ENCODE results near the gene METTL25.
"Not testable (repeated sequence)": the region's sequence is repeated elsewhere in the genome, so short reads cannot be mapped to it uniquely, and the experiment has no call there.

The METTL25 gene

GRCh38 chr12:82329508-82329907 is 28.8 kb upstream of the METTL25 start:
- DNase-seq (ENCODE audit: low spot score), result no peak
- TF ChIP-seq, protein P1, sequence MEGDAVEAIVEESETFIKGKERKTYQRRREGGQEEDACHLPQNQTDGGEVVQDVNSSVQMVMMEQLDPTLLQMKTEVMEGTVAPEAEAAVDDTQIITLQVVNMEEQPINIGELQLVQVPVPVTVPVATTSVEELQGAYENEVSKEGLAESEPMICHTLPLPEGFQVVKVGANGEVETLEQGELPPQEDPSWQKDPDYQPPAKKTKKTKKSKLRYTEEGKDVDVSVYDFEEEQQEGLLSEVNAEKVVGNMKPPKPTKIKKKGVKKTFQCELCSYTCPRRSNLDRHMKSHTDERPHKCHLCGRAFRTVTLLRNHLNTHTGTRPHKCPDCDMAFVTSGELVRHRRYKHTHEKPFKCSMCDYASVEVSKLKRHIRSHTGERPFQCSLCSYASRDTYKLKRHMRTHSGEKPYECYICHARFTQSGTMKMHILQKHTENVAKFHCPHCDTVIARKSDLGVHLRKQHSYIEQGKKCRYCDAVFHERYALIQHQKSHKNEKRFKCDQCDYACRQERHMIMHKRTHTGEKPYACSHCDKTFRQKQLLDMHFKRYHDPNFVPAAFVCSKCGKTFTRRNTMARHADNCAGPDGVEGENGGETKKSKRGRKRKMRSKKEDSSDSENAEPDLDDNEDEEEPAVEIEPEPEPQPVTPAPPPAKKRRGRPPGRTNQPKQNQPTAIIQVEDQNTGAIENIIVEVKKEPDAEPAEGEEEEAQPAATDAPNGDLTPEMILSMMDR (IDR thresholded peaks at IDR 0.05; ENCODE audit: extremely low read depth, insufficient read depth, missing control alignments), result no peak
- in situ Hi-C loops (cut with MboI; ENCODE audit: low pct_unique_long_range_greater_than_20kb, low sequenced_read_pairs, unreplicated experiment), result loop anchor here (25.0 kb wide), 1 partner anchor 692 kb away; no protein-coding TSS in a partner anchor

GRCh38 chr12:82350161-82350560 is 8.2 kb upstream of the METTL25 start:
- in situ Hi-C loops (cut with MboI; ENCODE audit: low pct_unique_long_range_greater_than_20kb, low sequenced_read_pairs, unreplicated experiment), result no loop called here
- DNase-seq (ENCODE audit: low spot score), result no peak
- TF ChIP-seq, protein P1 (IDR thresholded peaks at IDR 0.05; ENCODE audit: extremely low read depth, insufficient read depth, missing control alignments), result no peak

GRCh38 chr12:82351390-82351789 is 6.9 kb upstream of the METTL25 start:
- no peak for DNase-seq (ENCODE audit: low spot score)
- TF ChIP-seq, protein P1 (IDR thresholded peaks at IDR 0.05; ENCODE audit: extremely low read depth, insufficient read depth, missing control alignments), result no peak
- in situ Hi-C loops (cut with MboI; ENCODE audit: low pct_unique_long_range_greater_than_20kb, low sequenced_read_pairs, unreplicated experiment), result no loop called here

DNA sequence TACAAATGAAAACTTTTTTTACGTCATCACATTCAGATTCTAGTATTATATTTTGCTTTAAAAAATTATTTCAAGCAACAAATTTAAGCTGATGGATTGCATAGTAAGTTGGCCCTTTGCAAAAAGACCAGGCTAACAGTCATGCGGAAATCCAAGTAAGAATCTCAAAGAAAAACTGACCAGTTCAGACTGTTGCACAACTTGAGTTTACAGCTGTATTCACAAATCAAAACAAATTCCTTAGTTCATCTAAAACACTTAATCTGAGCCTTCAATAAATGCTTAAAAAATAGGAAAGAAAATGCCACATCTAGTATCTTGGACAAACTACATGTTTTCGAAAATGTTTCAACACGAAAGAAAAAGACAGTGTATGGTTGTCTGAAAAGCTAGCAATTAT is 989 bp upstream of the METTL25 start:
- in situ Hi-C loops (cut with MboI; ENCODE audit: low pct_unique_long_range_greater_than_20kb, low sequenced_read_pairs, unreplicated experiment), result no loop called here
- TF ChIP-seq, protein P1 (IDR thresholded peaks at IDR 0.05; ENCODE audit: extremely low read depth, insufficient read depth, missing control alignments), result no peak
- no peak for DNase-seq (ENCODE audit: low spot score)

DNA sequence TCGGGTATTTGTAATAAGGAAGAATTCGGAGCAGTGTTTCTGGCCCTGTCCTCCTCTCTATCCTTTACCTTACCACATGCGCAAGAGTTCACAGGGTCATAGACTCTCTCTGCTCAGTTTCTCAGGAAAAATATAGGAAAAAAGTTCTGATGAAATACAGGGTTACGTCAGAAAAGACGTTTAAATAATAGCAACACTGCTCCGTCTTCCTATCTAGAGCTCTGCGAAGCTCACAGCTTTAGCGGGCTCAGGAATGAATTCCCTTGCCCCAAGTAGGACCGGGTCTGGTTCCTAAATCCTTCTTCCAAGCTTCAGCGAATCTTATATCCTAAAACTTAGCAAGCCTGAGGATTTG is 507 bp upstream of the METTL25 start:
- in situ Hi-C loops (cut with MboI; ENCODE audit: low pct_unique_long_range_greater_than_20kb, low sequenced_read_pairs, unreplicated experiment), result no loop called here
- TF ChIP-seq, protein P1 (IDR thresholded peaks at IDR 0.05; ENCODE audit: extremely low read depth, insufficient read depth, missing control alignments), result no peak
- DNase-seq (ENCODE audit: low spot score), result no peak

DNA sequence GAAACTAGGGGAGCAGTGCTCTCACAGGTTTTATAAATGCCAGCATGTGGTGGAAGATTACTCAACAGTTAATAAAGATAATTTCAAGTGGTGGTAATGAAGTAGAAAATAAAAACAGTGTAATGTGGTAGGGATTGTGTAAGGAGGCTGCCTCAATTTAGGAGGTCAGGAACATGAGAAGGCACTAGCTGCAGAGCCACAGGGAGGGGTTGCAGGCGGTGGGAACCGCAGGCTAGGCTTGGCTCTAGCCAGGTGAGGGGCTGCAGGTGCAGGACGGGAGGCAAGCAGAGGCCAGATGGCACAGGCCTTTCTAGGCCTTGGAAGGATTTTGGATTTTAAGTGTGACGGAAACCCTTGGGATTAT is 768 bp downstream of the METTL25 start:
- TF ChIP-seq, protein P1 (IDR thresholded peaks at IDR 0.05; ENCODE audit: extremely low read depth, insufficient read depth, missing control alignments), result peak; percentile 4
- no peak for DNase-seq (ENCODE audit: low spot score)
- in situ Hi-C loops (cut with MboI; ENCODE audit: low pct_unique_long_range_greater_than_20kb, low sequenced_read_pairs, unreplicated experiment), result no loop called here

DNA sequence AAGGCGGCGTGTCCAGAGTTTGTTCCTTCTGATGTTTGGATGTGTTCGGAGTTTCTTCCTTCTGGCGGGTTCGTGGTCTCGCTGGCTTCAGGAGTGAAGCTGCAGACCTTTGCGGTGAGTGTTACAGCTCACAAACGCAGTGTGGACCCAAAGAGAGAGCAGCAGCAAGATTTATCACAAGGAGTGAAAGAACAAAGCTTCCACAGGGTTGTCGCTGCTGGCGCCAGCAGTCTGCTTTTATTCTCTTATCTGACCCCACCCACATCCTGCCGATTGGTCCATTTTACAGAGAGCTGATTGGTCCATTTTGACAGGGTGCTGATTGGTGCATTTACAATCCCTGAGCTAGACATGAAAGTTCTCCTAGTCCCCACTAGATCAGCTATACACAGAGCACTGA is 2.5 kb downstream of the METTL25 start:
- in situ Hi-C loops (cut with MboI; ENCODE audit: low pct_unique_long_range_greater_than_20kb, low sequenced_read_pairs, unreplicated experiment); DNase-seq (ENCODE audit: low spot score): not testable (repeated sequence)

All from GM13977 (cell line).